Activated T-cell treated with anti-CD3 and anti-CD28 coated beads, Interleukin-2, amount 50 U/mL, for 24 hours (primary cell): ENCODE results near the gene GAN.
"Not testable (repeated sequence)": the region's sequence is repeated elsewhere in the genome, so short reads cannot be mapped to it uniquely, and the experiment has no call there.

Source experiments
- DNase-seq: peaks from one replicate; pipeline ENCODE4 v3.0.0-alpha.2; 2020
- H3K27ac Mint-ChIP-seq: 2 replicates; pipeline ENCODE4 v1.8.0; 2020; ENCODE audit warnings: mild to moderate bottlenecking, mixed read lengths
- H3K27me3 Mint-ChIP-seq: 2 replicates; pipeline ENCODE4 v1.8.0; 2020; ENCODE audit warnings: mixed read lengths
- H3K36me3 Mint-ChIP-seq: 2 replicates; pipeline ENCODE4 v1.8.0; 2020; ENCODE audit warnings: low read depth, mixed read lengths
- H3K4me1 Mint-ChIP-seq: 2 replicates; pipeline ENCODE4 v1.8.0; 2020; ENCODE audit warnings: low read depth, mixed read lengths
- H3K4me3 Mint-ChIP-seq: 2 replicates; pipeline ENCODE4 v1.8.0; 2020; ENCODE audit warnings: mild to moderate bottlenecking, moderate library complexity, mixed read lengths
- H3K9me3 Mint-ChIP-seq: 2 replicates; pipeline ENCODE4 v1.8.0; 2020; ENCODE audit warnings: mixed read lengths

The GAN gene

GRCh38 chr16:81390840-81391239 is 76.1 kb downstream of the GAN start:
- Mint-ChIP-seq H3K9me3 (no peaks in the 10 kb centered on the region), H3K27me3 (no peaks in the 10 kb centered on the region), H3K4me1 (no peaks in the 10 kb centered on the region), H3K27ac (no peak overlapping the region), H3K4me3 (no peak overlapping the region), H3K36me3 (peaks cover 37% of the 10 kb centered on the region)
- DNase-seq, result no peak

GRCh38 chr16:81392011-81392410 is 77.2 kb downstream of the GAN start:
- H3K9me3 Mint-ChIP-seq, result no peaks in the 10 kb centered on the region

GRCh38 chr16:81394416-81394815 is 79.7 kb downstream of the GAN start:
- Mint-ChIP-seq H3K9me3 (no peaks in the 10 kb centered on the region), H3K4me1 (no peaks in the 10 kb centered on the region), H3K4me3 (no peak overlapping the region), H3K36me3 (peaks cover 15% of the 10 kb centered on the region), H3K27me3 (no peaks in the 10 kb centered on the region), H3K27ac (no peak overlapping the region)
- DNase-seq, result no peak

More at GRCh38 chr16:81392011-81392410, 77.2 kb downstream of the GAN start:
- Mint-ChIP-seq H3K4me3 (no peak overlapping the region), H3K36me3 (peaks cover 30% of the 10 kb centered on the region), H3K27me3 (no peaks in the 10 kb centered on the region), H3K4me1 (no peaks in the 10 kb centered on the region), H3K27ac (no peak overlapping the region)
- no peak for DNase-seq

- H3K9me3 Mint-ChIP-seq, result no peaks in the 10 kb centered on the region
- no peak overlapping the region for H3K27ac Mint-ChIP-seq
- peaks cover 12% of the 10 kb centered on the region for H3K36me3 Mint-ChIP-seq
- no peak overlapping the region for H3K4me3 Mint-ChIP-seq
- no peaks in the 10 kb centered on the region for H3K4me1 Mint-ChIP-seq
- no peaks in the 10 kb centered on the region for H3K27me3 Mint-ChIP-seq
- no peak for DNase-seq
These were observed 80.3 kb downstream of the GAN start for GRCh38 chr16:81394966-81395655.

GRCh38 chr16:81397058-81397878 is 82.5 kb downstream of the GAN start:
- H3K9me3 Mint-ChIP-seq, result no peaks in the 10 kb centered on the region
- H3K4me3 Mint-ChIP-seq, result no peak overlapping the region
- no peaks in the 10 kb centered on the region for H3K27me3 Mint-ChIP-seq
- H3K36me3 Mint-ChIP-seq, result no peaks in the 10 kb centered on the region
- no peaks in the 10 kb centered on the region for H3K4me1 Mint-ChIP-seq
- H3K27ac Mint-ChIP-seq, result no peak overlapping the region
- DNase-seq, result no peak

GRCh38 chr16:81397879-81398520 is 83.2 kb downstream of the GAN start:
- no peaks in the 10 kb centered on the region for H3K9me3 Mint-ChIP-seq
- H3K27me3 Mint-ChIP-seq, result no peaks in the 10 kb centered on the region
- no peak overlapping the region for H3K27ac Mint-ChIP-seq
- no peak for DNase-seq
- no peaks in the 10 kb centered on the region for H3K36me3 Mint-ChIP-seq
- no peaks in the 10 kb centered on the region for H3K4me1 Mint-ChIP-seq
- H3K4me3 Mint-ChIP-seq, result no peak overlapping the region

- Mint-ChIP-seq H3K36me3 (no peaks in the 10 kb centered on the region), H3K27me3 (no peaks in the 10 kb centered on the region), H3K27ac (no peak overlapping the region), H3K4me3 (no peak overlapping the region), H3K9me3 (no peaks in the 10 kb centered on the region), H3K4me1 (peaks cover 3% of the 10 kb centered on the region)
- DNase-seq, result no peak
These were observed 85.1 kb downstream of the GAN start for GRCh38 chr16:81399909-81400308.

- no peak overlapping the region for H3K4me3 Mint-ChIP-seq
- H3K27me3 Mint-ChIP-seq, result no peaks in the 10 kb centered on the region
- H3K27ac Mint-ChIP-seq, result no peak overlapping the region
- H3K4me1 Mint-ChIP-seq, result peaks cover 3% of the 10 kb centered on the region
- no peaks in the 10 kb centered on the region for H3K36me3 Mint-ChIP-seq
- no peaks in the 10 kb centered on the region for H3K9me3 Mint-ChIP-seq
- no peak for DNase-seq
These were observed 86.5 kb downstream of the GAN start for GRCh38 chr16:81401035-81401950.

- no peak for DNase-seq
- no peak overlapping the region for H3K4me3 Mint-ChIP-seq
- H3K36me3 Mint-ChIP-seq, result no peaks in the 10 kb centered on the region
- no peaks in the 10 kb centered on the region for H3K27me3 Mint-ChIP-seq
- no peak overlapping the region for H3K27ac Mint-ChIP-seq
- H3K4me1 Mint-ChIP-seq, result peaks cover 3% of the 10 kb centered on the region
- H3K9me3 Mint-ChIP-seq, result no peaks in the 10 kb centered on the region
These were observed 88.4 kb downstream of the GAN start for GRCh38 chr16:81403208-81403600.

GRCh38 chr16:81403601-81404391 is 89.0 kb downstream of the GAN start:
- Mint-ChIP-seq H3K36me3 (no peaks in the 10 kb centered on the region), H3K4me1 (peaks cover 3% of the 10 kb centered on the region), H3K4me3 (no peak overlapping the region), H3K27me3 (no peaks in the 10 kb centered on the region), H3K27ac (no peak overlapping the region), H3K9me3 (no peaks in the 10 kb centered on the region)
- peak; percentile 91 for DNase-seq

- H3K27ac Mint-ChIP-seq, H3K4me3 Mint-ChIP-seq, DNase-seq, H3K4me1 Mint-ChIP-seq, H3K36me3 Mint-ChIP-seq, H3K9me3 Mint-ChIP-seq, H3K27me3 Mint-ChIP-seq: not testable (repeated sequence)
These were observed 90.2 kb downstream of the GAN start for GRCh38 chr16:81405002-81405401.

- H3K4me3 Mint-ChIP-seq, result no peak overlapping the region
- H3K4me1 Mint-ChIP-seq, result peaks cover 3% of the 10 kb centered on the region
- no peaks in the 10 kb centered on the region for H3K27me3 Mint-ChIP-seq
- H3K27ac Mint-ChIP-seq, result no peak overlapping the region
- no peaks in the 10 kb centered on the region for H3K36me3 Mint-ChIP-seq
- H3K9me3 Mint-ChIP-seq, result no peaks in the 10 kb centered on the region
- no peak for DNase-seq
These were observed 90.9 kb downstream of the GAN start for GRCh38 chr16:81405702-81406113.

GRCh38 chr16:81408409-81408950 is 93.7 kb downstream of the GAN start:
- Mint-ChIP-seq H3K4me1 (peaks cover 1% of the 10 kb centered on the region), H3K9me3 (no peaks in the 10 kb centered on the region), H3K36me3 (no peaks in the 10 kb centered on the region), H3K27me3 (no peaks in the 10 kb centered on the region), H3K27ac (no peak overlapping the region), H3K4me3 (no peak overlapping the region)
- no peak for DNase-seq
